GM18867 (cell line): ENCODE data around the gene ACTN1.
"Not testable (repeated sequence)": the region's sequence is repeated elsewhere in the genome, so short reads cannot be mapped to it uniquely, and the experiment has no call there.

ENCODE experiments used
- ATAC-seq: cut with Tn5 transposase; IDR thresholded peaks from one replicate; pipeline ENCODE4 v1.9.1; 2021; ENCODE audit warnings: mild to moderate bottlenecking, moderate library complexity; ENCODE audit not compliant: unreplicated experiment

The ACTN1 gene

GRCh38 chr14:68866991-68867533, 112.0 kb downstream of the ACTN1 start:
- no peak for ATAC-seq

GRCh38 chr14:68865542-68865941, 113.6 kb downstream of the ACTN1 start:
- ATAC-seq, result no peak

DNA sequence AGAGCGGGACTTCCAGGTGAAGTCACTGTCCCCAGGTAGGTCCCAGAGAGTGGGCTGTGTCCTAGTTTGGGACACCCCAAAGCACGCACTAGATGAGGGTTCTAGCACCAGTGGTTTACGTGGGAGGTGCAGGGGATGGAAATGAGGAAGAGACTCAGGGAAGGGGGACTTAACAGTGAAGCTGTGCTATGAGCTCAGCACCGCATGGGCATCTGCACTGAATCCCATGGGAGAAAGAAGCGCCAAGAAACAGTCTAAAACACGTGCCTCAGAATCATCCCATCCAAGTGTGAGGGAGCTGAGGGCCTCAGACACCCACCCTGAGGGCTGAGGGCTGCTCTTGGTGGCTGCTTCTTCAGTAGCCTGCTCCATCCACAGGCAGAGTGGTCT, 114.7 kb downstream of the ACTN1 start:
- no peak for ATAC-seq

DNA sequence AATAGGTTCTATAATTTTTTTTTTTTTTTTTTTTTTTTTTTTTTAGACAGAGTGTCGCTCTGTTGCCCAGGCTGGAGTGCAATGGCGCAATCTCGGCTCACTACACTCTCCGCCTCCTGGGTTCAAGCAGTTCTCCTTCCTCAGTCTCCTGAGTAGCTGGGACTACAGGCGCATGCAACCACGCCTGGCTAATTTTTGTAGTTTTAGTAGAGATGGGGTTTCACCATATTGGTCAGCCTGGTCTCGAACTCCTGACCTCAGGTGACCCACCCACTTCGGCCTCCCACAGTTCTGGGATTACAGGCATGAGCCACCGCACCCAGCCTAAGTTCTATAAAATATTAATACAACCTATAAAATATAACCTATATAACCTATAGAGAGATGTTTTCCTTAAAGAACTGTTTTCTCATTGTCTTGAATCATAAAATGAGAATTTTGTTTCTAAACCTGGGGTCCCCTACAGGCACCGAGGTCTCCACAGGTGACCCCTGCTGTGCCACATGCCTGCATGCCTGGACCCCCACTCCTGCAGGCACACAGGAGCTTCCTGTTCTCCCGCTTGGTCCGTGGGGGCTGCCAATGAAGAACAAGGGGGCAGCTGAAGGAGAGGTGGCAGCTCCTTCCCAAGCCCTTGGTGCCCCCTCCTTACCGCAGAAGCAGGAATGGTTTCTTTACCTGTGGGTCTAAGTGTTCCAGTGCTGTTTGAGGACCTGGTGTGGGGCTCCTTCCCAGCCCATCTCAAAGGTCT, 115.3 kb downstream of the ACTN1 start:
- ATAC-seq, result no peak

GRCh38 chr14:68862954-68863594, 116.0 kb downstream of the ACTN1 start:
- ATAC-seq, result no peak

DNA sequence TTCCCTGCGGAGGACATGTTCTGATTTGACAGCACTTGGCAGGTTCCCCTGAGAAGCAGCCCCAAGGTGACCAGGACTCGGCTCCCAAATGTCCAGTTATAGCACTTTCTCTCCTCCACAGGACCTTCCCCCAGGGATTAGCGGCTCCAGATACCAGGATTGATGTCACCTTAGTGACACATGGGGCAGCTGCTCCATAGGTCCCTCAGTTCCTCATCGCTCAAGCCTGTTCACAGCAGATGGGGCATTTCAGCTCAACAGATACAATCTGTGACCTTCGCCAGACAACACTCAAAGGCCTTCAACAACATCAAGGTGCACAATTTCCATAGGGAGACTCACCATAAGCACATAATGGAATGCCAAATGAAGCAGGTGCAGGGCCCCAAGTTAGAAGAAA, 118.3 kb downstream of the ACTN1 start:
- ATAC-seq, result no peak

- no peak for ATAC-seq
These were observed 121.5 kb downstream of the ACTN1 start for GRCh38 chr14:68857516-68858070.

GRCh38 chr14:68856572-68856971, 122.5 kb downstream of the ACTN1 start:
- no peak for ATAC-seq

DNA sequence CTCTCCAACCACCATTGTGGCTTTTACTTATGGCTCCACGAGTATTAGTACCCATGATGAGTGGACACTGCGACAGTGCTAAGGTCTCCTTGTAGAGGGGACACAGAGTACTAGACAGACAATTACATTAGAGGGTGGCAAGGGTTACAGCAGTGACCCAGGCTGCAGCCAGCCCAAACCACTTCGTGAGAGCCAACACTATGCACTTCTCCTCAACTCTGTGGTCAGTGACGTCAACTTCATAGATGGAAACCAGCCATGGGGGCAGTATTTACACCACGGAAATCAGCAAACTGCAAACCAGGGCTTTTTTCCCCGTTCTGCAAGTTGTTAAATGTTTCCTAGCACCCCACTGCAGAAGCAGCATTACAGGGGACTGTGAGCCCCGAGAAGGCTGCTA, 124.7 kb downstream of the ACTN1 start:
- ATAC-seq, result no peak

- ATAC-seq, result no peak
These were observed 125.4 kb downstream of the ACTN1 start for GRCh38 chr14:68853749-68854148.

DNA sequence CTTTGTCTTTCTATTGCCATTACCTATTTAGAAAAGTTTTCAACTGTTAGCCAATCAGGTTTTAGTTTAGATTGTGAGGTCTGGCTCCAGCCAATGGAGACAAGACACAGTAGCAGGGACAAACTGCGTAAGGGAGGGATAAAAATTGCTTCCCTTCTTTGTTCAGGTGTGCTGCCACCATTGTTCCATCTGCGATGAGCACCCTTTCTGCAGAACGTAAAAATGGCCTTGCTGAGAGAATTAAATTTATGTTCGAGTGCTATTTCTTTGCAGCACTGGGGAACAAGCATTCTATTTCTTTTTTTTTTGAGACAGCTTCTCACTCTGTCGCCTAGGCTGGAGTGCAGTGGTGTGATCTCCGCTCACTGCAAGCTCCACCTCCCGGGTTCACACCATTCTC, 126.6 kb downstream of the ACTN1 start:
- not testable (repeated sequence) for ATAC-seq

DNA sequence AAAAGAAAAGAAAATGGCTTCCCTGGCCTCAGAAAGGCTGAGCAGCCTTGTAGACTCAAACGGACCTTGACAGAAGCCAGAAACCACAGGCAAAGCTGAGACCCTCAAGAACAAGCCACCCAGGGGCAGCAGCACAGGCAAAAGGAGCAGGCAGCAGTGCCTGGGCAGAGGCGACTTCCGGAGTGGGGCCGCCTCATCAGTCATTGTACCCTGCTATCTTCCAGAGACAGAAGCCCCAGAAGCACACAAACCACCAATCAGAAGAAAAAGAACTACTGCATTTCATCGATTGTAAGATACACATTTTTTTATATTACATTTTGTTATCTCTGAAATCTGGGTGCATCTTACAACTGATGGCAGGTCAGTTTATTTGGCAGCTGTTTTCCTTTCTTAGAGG, 128.0 kb downstream of the ACTN1 start:
- no peak for ATAC-seq

DNA sequence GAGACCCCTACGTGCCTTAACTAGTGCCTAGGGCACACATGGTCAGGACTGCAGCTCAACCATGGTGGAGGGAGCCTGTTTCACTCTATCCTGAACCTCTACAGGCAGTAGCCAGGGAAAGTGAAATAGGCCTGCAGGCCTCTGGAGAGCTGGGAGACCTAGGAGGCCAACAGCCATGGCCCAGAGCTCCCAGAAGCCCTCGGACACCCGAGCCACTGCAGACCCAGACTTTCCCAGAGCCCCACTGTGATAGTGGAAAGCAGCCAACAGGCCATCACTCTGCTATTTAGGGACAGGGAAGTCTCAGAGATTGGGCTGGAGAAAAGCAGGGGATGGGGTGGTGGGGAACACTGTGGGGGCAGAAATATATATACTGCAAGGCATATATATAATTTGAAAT, 129.7 kb downstream of the ACTN1 start:
- ATAC-seq, result no peak

GRCh38 chr14:68848253-68848652, 130.8 kb downstream of the ACTN1 start:
- no peak for ATAC-seq

DNA sequence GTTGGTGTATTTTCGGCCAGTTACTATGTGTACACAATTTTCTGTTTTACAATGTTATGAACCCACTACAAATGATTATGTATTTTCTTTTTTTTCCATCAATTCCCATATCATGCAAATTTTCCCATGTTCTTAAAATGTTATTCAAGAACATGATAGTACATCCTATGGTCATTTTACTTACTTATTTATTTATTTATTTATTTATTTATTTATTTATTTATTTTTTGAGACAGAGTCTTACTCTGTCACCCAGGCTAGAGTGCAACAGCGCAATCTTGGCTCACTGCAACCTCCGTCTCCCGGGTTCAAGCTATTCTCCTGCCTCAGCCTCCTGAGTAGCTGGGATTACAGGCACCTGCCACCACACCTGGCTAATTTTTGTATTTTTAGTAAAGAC, 131.5 kb downstream of the ACTN1 start:
- ATAC-seq, result not testable (repeated sequence)

- ATAC-seq, result no peak
These were observed 132.6 kb downstream of the ACTN1 start for GRCh38 chr14:68846466-68846865.

GRCh38 chr14:68844210-68844545, 134.9 kb downstream of the ACTN1 start:
- ATAC-seq, result no peak

- peak; percentile 49 for ATAC-seq
These were observed 135.5 kb downstream of the ACTN1 start for GRCh38 chr14:68843471-68844209.

- ATAC-seq, result no peak
These were observed 136.8 kb downstream of the ACTN1 start for GRCh38 chr14:68842298-68842697.

GRCh38 chr14:68841016-68841809, 137.9 kb downstream of the ACTN1 start:
- ATAC-seq, result no peak

- ATAC-seq, result no peak
These were observed 138.6 kb downstream of the ACTN1 start for GRCh38 chr14:68840454-68840853.
